Activated CD4-positive, alpha-beta T cell treated with anti-CD3 and anti-CD28 coated beads, Interleukin-2, amount 50 U/mL, for 16 hours (primary cell): Measurements from ENCODE around the gene NR1D1.

Source experiments
- DNase-seq: peaks from one replicate; pipeline ENCODE4 v3.0.0-alpha.2; 2020

The NR1D1 gene

GRCh38 chr17:40111221-40112128, 11.1 kb upstream of the NR1D1 start:
- peak; percentile 84 for DNase-seq

- no peak for DNase-seq
These were observed 9.8 kb upstream of the NR1D1 start for GRCh38 chr17:40110026-40110845.

GRCh38 chr17:40108970-40109824, 8.8 kb upstream of the NR1D1 start:
- DNase-seq, result no peak

- DNase-seq, result no peak
These were observed 7.3 kb upstream of the NR1D1 start for GRCh38 chr17:40107522-40108174.

- DNase-seq, result no peak
These were observed 6.6 kb upstream of the NR1D1 start for GRCh38 chr17:40106760-40107521.

DNA sequence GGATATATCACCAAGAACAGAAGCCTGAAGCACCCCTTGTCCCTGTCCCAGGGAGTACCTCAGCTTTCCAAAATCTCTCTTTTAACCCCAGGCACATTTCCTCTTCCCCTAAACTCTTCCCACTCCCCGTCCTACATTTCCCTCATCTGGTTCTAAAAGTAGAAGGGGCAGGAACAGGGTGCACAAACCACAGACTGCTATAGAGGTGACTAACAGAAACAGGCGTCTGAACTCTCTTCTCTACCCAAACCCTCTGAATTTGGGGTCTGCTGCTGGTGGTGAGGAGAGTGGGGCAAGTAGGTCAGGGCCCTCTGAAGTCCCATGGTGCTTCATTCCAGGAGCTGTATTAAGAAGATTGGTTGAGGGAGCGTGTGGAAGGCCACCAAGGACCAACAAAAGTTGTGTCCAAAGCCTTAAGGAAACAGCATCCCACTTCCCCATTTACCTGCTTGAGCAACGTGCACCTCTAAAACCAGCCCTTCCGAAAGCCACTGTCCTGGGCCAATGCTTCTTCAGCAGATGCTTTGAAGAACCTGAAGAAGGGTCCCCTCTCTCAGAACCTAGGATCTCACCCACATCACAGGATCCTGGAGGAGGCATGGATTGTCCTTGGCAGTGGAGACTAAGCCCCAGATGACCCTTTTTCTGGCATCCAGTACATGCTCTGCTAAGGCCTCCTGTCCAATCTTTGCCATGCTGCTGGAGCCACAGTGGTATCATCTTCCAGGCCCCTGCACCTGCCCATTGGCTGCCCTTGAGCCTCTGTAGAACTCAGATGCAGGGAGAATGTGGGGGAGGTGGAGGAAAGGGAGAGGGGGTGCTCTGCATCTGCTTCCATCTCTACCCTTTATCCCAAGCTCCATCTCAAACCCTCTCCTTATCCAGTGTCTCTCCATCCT, 5.7 kb upstream of the NR1D1 start:
- DNase-seq, result no peak

DNA sequence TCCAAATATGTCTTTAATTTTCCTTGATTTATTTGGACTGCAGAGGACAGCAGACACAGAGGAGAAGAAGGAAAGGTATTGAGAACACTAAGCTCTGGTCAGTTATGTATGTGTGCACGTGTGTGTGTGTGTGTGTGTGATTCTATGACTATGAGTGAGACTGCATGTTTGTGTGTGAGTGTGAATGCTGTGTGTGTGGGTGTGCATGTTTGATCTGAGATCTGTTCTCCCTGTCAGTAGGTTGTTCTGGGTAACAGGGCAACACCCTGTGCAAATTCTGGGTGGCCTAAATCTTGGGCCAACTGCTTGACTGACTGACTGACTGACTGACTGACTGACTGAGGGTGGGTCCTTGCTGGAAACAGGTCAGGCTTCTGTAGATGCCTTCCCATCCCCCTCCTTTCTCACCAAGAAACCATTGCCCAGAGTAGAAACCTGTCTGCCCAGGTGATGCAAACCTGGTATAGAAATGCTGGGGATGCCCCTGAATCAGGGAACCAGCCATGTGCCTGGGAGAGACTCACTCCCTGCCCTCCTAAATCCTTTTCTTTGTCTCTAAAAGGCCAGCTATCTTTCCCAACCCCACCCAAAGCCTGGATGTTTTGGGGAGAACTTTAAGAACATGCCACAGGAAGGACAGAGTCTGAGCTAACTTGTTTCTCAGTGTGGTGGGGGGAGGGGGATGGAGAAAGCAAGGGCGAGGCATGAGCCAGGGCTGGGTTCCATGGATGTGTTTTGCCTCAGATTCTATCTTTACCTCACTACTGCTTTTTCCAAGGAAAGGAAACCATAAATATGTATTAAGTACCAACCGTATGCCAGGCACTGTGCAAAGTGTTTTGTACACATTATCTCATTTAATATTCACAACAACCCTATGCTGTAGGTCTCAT, 4.5 kb upstream of the NR1D1 start:
- DNase-seq, result no peak

- no peak for DNase-seq
These were observed 3.3 kb upstream of the NR1D1 start for GRCh38 chr17:40103688-40104087.

- no peak for DNase-seq
These were observed 2.8 kb upstream of the NR1D1 start for GRCh38 chr17:40103071-40103661.

- DNase-seq, result no peak
These were observed 1.2 kb upstream of the NR1D1 start for GRCh38 chr17:40101367-40102210.

GRCh38 chr17:40100669-40101366, 429 bp upstream of the NR1D1 start:
- peak; percentile 96 for DNase-seq

DNA sequence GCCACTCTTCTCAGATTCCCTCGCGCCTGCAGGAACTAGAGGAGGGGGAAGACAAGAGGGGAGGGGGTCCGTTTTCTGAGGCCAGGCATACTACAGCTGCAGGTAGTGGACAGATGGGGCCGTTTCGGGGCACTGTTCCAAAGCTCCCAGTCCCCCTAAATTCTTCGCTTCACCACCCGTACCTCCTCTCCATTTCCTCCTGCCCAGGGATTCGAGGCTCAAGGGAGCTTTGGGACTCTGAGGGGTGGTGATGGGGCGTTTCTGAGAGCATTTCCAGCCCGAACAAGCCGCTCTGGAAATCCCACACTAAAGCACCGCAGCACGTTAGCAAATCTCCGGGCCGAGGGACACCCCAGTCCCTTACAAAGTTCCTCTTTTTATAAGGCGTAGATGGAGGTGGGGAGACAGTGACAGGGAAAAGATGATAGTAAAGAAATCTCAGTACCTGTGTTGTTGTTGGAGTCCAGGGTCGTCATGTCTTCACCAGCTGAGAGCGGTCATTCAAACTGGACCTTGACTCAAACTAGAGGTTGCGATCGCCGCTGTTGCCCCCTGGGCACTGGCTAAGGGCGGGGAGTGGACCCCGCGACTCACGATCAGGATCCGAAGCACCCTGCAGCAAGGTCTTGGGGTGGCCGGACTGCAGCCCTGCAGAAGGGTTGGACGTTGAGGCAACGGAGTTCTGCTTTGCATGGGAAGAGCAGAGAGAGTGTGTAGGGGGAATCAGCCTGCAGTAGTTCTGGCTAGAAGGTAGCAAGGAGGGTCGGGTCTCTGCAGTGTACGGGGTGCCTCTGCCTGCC, 570 bp downstream of the NR1D1 start:
- DNase-seq, result no peak

- DNase-seq, result peak; percentile 99
These were observed 1.4 kb downstream of the NR1D1 start for GRCh38 chr17:40098846-40099618.

DNA sequence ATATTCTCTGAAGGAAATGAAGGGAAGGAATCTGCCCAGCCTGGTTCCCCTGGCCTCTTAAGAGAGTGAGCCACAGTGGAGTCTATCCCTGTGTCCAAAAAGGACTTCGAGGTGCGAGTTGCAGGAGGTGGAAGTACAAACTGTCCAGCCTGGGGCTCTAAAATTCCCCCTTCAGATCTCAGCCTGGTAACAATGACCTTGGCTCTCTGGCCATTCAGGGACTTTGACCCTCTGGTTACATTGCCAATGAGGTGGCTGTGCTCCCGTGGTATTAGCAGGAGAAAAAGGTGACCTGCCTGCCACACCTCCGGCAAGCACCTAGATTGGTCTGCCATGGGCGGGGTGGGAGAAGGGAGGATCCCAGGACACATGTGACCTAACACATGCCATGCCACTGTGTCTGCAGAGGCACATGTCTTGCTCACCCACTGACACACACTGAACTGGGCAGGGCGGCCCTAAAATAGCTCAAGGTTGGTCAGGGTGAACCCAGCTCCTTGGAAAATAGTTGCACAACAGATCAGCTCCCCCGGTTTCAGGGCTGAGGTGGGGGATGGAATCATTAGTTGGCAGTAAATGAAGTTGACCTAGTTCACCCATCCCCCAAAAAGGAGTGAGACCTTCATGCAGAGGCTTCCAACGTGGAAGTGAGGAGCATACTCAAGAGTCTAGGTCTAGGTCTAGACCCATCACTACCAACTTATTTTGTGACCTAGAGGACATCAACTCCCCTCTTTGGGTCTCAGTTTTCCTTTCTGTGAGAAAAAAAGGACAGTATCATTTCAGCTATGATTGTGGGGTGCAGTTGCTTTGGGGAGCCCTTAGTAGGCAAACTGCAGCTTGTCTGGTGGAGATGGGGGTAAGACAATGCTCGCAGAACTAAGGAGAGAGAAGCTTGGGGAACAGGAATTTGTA, 2.2 kb downstream of the NR1D1 start:
- DNase-seq, result no peak

GRCh38 chr17:40097087-40097486, 3.3 kb downstream of the NR1D1 start:
- no peak for DNase-seq
